Fibroblast of pulmonary artery (primary cell): ENCODE results near the gene TAF12.

Experiments
- DNase-seq: peaks from one replicate; pipeline ENCODE4 v3.0.0-alpha.2; 2010; ENCODE audit warnings: low read depth
- H3K4me3 ChIP-seq: replicated peaks from 2 replicates; pipeline ENCODE4 v1.5.1; 2011; ENCODE audit warnings: low read depth, mild to moderate bottlenecking, control low read depth, low read length, moderate library complexity
- TF ChIP-seq, protein P1 (sequence below): IDR thresholded peaks from 2 replicates; pipeline ENCODE4 v1.5.1; 2011; ENCODE audit warnings: mild to moderate bottlenecking, control low read depth, low read length, inconsistent platforms; ENCODE audit errors: missing control alignments

TAF12 gene

DNA sequence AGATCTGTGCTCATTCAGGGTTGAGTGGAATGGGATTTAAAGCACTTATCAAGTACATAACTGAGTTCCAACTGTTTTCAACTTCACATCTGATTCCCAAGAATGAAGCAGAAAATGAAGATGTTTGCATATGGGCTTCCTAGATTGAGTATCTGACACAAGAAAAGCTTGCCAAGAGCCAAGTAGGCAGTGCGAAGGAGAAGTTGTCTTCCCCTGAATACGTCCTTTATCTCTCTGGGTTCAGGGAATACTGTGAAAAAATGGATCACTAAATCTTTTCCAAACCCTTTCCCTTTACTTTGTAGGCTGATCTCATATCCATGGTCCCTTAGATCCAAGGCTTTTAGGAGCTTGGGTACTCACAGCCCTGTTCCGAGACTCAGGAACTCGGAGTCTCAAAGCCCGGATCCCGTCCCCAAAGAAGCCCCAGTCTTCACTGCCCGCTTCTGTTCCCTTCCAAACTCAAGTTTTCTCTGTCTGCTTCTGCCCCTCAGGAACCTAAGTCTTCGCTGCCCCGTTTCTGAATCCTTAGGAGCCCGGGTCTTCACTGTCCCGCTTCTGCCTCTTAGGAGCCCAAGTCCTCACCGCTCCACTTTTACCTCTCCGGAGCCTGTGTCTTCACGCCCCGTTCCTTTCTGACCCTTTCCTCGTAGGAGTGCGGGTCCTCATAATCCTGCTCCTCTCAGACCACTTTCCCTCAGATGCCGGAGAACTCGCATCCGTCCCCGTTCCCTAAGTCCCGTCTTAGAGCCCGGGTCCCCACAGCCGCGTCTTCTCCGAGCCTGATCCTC is 616 bp downstream of the TAF12 start:
- no peak for DNase-seq
- TF ChIP-seq, protein P1, sequence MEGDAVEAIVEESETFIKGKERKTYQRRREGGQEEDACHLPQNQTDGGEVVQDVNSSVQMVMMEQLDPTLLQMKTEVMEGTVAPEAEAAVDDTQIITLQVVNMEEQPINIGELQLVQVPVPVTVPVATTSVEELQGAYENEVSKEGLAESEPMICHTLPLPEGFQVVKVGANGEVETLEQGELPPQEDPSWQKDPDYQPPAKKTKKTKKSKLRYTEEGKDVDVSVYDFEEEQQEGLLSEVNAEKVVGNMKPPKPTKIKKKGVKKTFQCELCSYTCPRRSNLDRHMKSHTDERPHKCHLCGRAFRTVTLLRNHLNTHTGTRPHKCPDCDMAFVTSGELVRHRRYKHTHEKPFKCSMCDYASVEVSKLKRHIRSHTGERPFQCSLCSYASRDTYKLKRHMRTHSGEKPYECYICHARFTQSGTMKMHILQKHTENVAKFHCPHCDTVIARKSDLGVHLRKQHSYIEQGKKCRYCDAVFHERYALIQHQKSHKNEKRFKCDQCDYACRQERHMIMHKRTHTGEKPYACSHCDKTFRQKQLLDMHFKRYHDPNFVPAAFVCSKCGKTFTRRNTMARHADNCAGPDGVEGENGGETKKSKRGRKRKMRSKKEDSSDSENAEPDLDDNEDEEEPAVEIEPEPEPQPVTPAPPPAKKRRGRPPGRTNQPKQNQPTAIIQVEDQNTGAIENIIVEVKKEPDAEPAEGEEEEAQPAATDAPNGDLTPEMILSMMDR, result no peak
- peak overlapping the region; percentile 82 for H3K4me3 ChIP-seq

DNA sequence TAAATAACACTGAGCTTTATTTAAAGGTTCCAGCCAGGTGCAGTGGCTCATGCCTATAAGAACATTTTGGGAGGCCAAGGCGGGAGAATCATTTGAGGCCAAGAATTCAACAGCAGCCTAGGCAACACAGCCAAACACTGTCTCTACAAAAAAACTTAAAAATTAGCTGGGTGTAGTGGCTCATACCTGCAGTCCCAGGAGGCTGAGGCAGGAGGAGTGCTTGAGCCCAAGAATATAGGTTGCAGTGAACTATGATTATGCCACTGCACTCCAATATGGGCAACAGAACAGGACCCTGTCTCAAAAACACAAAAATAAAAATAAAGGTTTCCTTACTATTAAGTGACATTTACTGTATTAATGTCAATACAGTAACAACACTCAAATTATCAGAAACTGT is 2.1 kb downstream of the TAF12 start:
- TF ChIP-seq, protein P1, result peak; percentile 45
- peak; percentile 41 for DNase-seq
- no peak overlapping the region for H3K4me3 ChIP-seq

DNA sequence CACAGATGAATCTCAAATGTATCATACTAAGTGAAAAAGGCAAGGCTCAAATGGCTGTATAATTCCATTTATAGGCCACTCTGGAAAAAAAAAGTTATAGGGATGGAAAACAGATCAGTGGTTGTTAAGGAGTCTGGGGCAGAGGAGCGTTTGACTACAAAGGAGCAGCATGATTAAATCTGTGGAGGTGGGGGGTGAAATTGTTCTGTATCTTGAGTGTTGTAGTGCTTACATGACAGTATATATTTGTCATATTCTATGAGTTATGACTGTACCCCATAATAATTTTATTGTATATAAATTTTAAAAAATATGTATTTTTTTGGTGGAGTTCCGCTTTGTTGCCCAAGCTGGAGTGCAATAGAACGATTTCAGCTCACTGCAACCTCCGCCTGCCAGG is 10.3 kb downstream of the TAF12 start:
- H3K4me3 ChIP-seq, result no peak overlapping the region
- TF ChIP-seq, protein P1, result no peak
- DNase-seq, result no peak

DNA sequence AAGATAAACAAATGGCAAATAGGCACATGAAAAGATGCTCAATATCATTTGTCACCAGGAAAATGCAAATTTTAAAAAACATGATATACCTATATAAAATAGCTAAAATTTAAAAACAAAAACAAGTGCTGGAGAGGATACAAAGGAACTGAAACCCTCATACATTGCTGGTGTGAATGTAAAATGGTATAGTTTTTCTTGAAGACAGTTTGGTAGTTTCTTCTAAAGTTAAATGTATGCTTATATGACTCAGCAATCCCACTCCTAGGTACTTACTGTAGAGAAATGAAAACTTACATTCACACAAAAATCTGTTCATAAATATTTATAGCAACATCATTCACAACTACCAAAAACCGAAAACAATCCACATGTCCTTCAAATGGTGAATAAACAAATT is 11.2 kb downstream of the TAF12 start:
- TF ChIP-seq, protein P1, result no peak
- no peak for DNase-seq
- no peak overlapping the region for H3K4me3 ChIP-seq

DNA sequence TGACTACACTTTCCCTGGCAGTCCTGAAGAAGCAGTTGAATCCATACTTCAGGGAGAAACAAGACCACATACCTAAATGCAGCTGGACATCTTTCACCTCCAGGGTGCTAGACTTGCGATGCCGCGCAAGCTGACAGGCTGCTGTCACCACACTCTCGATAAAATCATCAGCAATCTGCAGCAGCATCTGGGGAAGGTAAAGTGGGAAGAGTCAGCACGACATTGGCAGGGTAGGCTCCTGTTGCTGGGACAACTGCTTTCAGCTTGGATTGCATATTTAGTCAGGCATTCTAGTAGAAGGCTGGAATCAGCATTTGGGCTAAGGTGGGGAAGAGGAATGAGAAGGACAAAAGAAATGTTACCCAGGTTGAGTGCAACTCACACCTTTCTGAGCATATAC is 29.7 kb downstream of the TAF12 start:
- TF ChIP-seq, protein P1, result no peak
- DNase-seq, result no peak
- H3K4me3 ChIP-seq, result no peak overlapping the region

DNA sequence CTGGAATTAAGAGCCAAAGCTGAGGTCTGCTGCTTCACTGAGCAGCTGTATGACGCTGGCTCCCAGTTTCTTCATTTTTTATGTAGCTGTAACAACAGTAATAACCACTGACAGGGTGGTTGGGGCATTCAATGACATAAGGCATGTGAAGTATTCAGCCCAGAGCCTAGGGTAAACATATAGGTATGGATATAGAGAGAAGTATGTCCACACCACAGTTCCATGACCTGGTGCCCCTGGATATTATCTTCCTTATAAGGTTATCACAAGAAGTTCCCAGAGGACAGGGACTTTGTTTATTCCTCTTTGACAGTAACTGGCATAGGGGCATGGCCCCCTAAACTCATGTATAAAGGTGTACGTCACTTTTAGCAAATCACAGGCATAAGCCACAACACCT is 36.1 kb downstream of the TAF12 start:
- no peak for DNase-seq
- TF ChIP-seq, protein P1, result no peak
- H3K4me3 ChIP-seq, result no peak overlapping the region

DNA sequence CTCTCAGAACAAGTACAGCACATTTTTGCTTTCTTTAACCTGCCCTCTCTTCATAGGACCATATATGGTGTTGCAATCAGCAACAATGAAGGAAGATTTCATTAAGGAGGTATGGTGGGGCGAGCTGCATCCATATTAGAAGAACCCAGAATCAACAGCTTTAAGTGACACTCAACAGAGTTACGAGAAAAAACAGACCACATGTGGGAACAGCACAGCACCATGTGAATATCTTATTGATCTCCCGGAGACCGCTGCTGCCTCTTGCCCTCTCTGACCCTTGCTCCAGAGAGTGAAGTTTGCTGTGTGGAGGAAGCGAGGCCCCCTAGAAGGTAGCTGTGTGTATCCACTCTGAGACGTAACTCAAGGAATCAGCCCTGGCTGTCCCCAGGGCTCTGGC is 37.9 kb downstream of the TAF12 start:
- TF ChIP-seq, protein P1, result no peak
- no peak overlapping the region for H3K4me3 ChIP-seq

More for the DNA sequence above, 37.9 kb downstream of the TAF12 start:
- DNase-seq, result no peak
